ENCODE results near the gene NISCH. TPM values are rescaled to one million over a fixed set of nuclear protein-coding genes. Genes with fewer than 3 reads are reported as not detected.

The NISCH gene
- polyA plus RNA-seq, 3 donors: 80.0 to 97.7 (median 88.3) TPM

GRCh38 chr3:52487788-52488691 lies 32.6 kb downstream of the NISCH start:
- DNase-seq (ENCODE audit: low read depth in 3 of 3, low spot score in 2 of 3): no peak

- DNase-seq (ENCODE audit: low read depth in 3 of 3, low spot score in 2 of 3): no peak
These were observed 33.3 kb downstream of the NISCH start for GRCh38 chr3:52488746-52489145.

GRCh38 chr3:52489453-52489852 lies 34.0 kb downstream of the NISCH start:
- DNase-seq (ENCODE audit: low read depth in 3 of 3, low spot score in 2 of 3): no peak

GRCh38 chr3:52490035-52490938 lies 34.9 kb downstream of the NISCH start:
- no peak for DNase-seq (ENCODE audit: low read depth in 3 of 3, low spot score in 2 of 3)

- DNase-seq (ENCODE audit: low read depth in 3 of 3, low spot score in 2 of 3): no peak
These were observed 35.6 kb downstream of the NISCH start for GRCh38 chr3:52490939-52491526.

- DNase-seq (ENCODE audit: low read depth in 3 of 3, low spot score in 2 of 3): no peak
These were observed 36.7 kb downstream of the NISCH start for GRCh38 chr3:52492059-52492458.

GRCh38 chr3:52493232-52494017 lies 38.0 kb downstream of the NISCH start:
- no peak for DNase-seq (ENCODE audit: low read depth in 3 of 3, low spot score in 2 of 3)

- no peak for DNase-seq (ENCODE audit: low read depth in 3 of 3, low spot score in 2 of 3)
These were observed 39.0 kb downstream of the NISCH start for GRCh38 chr3:52494445-52494844.

GRCh38 chr3:52494886-52495495 lies 39.6 kb downstream of the NISCH start, which contains the start of gene STAB1:
STAB1 (plus strand) TSS chr3:52495338; CDS start chr3:52495414, 76 bp downstream.
- no peak for DNase-seq (ENCODE audit: low read depth in 3 of 3, low spot score in 2 of 3)

- DNase-seq (ENCODE audit: low read depth in 3 of 3, low spot score in 2 of 3): no peak
These were observed 40.6 kb downstream of the NISCH start for GRCh38 chr3:52495777-52496602.

- no peak for DNase-seq (ENCODE audit: low read depth in 3 of 3, low spot score in 2 of 3)
These were observed 43.0 kb downstream of the NISCH start for GRCh38 chr3:52498137-52499054.

- DNase-seq (ENCODE audit: low read depth in 3 of 3, low spot score in 2 of 3): no peak
These were observed 45.6 kb downstream of the NISCH start for GRCh38 chr3:52501046-52501445.

GRCh38 chr3:52502001-52502400 lies 46.6 kb downstream of the NISCH start:
- no peak for DNase-seq (ENCODE audit: low read depth in 3 of 3, low spot score in 2 of 3)

GRCh38 chr3:52502808-52503350 lies 47.5 kb downstream of the NISCH start:
- no peak for DNase-seq (ENCODE audit: low read depth in 3 of 3, low spot score in 2 of 3)

GRCh38 chr3:52503788-52504424 lies 48.5 kb downstream of the NISCH start:
- DNase-seq (ENCODE audit: low read depth in 3 of 3, low spot score in 2 of 3): no peak

- no peak for DNase-seq (ENCODE audit: low read depth in 3 of 3, low spot score in 2 of 3)
These were observed 49.6 kb downstream of the NISCH start for GRCh38 chr3:52504977-52505376.

Data from right renal cortex interstitium (tissue), 3 donors.